ENCODE measurements around the gene FHDC1.

FHDC1 gene

DNA sequence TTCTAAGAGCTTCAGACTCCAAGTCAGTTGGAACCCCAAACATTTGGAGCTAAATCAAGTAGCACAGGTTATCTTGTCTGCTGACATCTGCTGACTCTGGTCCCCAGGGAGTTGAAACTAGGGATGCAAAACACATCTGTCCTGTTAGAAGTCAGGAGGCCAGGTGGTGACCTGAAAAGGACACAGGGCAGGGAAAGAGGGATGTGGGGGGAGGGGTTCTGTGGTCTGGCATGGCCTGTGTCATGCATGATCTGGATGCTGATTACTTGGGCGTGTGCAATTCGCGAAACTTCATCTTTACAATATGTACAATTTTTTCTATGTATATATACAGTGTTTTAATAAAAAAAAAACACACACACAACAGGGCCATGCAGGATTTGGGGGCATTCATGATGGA is 55.3 kb downstream of the FHDC1 start:
- ChIA-PET CTCF (no interaction called here), POLR2A (no interaction called here)
- DNase-seq (ENCODE audit: extremely low spot score): no peak
- TF ChIP-seq BHLHE40 (IDR thresholded peaks at IDR 0.05; ENCODE audit: borderline replicate concordance) (no peak), L3MBTL2 (conservative IDR thresholded peaks at IDR 0.05) (no peak), FOXK2 (IDR thresholded peaks at IDR 0.05) (no peak), FOXM1 (IDR thresholded peaks at IDR 0.05; ENCODE audit: borderline replicate concordance) (no peak), LEF1 (IDR thresholded peaks at IDR 0.05; ENCODE audit: borderline replicate concordance) (no peak)

DNA sequence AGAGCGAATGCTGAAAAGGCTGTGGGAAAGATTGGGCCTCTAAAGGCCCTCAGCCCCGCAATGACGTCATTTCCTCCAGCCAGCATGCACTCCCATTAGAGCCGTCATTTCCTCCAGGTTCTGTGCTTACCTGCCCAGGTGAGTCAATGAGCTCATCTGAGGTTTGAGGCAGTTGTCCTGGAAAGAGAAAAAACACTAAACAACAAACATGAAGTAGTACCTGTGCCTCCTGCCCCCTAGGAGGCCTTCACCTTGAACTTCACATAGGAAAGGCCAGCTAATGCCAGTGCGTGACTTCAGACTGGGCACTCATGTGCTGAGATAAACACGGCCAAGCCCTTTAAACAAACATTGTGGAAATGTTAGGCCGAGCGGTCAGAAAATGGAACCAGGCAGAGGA is 55.9 kb downstream of the FHDC1 start:
- CTCF ChIA-PET: no interaction called here
- no peak for DNase-seq (ENCODE audit: extremely low spot score)
- POLR2A ChIA-PET: no interaction called here
- no peak for TF ChIP-seq TARDBP (IDR thresholded peaks at IDR 0.05)
- no peak for TF ChIP-seq FOXM1 (IDR thresholded peaks at IDR 0.05; ENCODE audit: borderline replicate concordance)
- TF ChIP-seq HDGF (IDR thresholded peaks at IDR 0.05; ENCODE audit: borderline replicate concordance): no peak
- no peak for TF ChIP-seq SUZ12 (IDR thresholded peaks at IDR 0.05)
- no peak for TF ChIP-seq CTBP1 (IDR thresholded peaks at IDR 0.05; ENCODE audit: borderline replicate concordance)
- TF ChIP-seq ELF4 (IDR thresholded peaks at IDR 0.05): no peak
- TF ChIP-seq SP1 (IDR thresholded peaks at IDR 0.05): no peak
- no peak for TF ChIP-seq FOXK2 (IDR thresholded peaks at IDR 0.05)
- no peak for TF ChIP-seq ARNT (IDR thresholded peaks at IDR 0.05)
- TF ChIP-seq L3MBTL2 (conservative IDR thresholded peaks at IDR 0.05): no peak
- TF ChIP-seq, protein P1, sequence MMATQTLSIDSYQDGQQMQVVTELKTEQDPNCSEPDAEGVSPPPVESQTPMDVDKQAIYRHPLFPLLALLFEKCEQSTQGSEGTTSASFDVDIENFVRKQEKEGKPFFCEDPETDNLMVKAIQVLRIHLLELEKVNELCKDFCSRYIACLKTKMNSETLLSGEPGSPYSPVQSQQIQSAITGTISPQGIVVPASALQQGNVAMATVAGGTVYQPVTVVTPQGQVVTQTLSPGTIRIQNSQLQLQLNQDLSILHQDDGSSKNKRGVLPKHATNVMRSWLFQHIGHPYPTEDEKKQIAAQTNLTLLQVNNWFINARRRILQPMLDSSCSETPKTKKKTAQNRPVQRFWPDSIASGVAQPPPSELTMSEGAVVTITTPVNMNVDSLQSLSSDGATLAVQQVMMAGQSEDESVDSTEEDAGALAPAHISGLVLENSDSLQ (IDR thresholded peaks at IDR 0.05): no peak
- TF ChIP-seq NFRKB (IDR thresholded peaks at IDR 0.05): no peak
- TF ChIP-seq LEF1 (IDR thresholded peaks at IDR 0.05; ENCODE audit: borderline replicate concordance): no peak
- no peak for TF ChIP-seq FOXA1 (IDR thresholded peaks at IDR 0.05)
- TF ChIP-seq ZNF384 (IDR thresholded peaks at IDR 0.05): no peak

DNA sequence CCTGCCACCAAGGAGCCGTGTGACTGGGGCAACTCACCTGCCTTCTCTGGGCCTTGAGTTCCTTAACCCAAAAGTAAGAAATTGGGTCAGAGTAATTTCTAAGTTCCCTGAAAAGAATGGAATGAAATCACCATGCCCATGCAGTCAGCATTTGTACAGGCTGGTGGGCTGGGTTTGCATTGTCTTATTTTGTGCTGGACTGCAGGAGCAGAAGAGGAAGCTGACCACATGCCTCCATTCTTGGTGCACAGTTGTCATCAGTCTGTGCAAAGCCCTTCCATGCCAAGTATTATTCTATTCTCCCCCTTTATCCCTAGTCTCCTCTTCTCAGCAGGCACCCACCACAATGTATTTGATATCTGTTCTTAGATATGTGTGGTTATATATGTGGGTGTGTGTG is 56.3 kb downstream of the FHDC1 start:
- CTCF ChIA-PET: no interaction called here
- TF ChIP-seq ELF4 (IDR thresholded peaks at IDR 0.05) (no peak), SP1 (IDR thresholded peaks at IDR 0.05) (no peak), LEF1 (IDR thresholded peaks at IDR 0.05; ENCODE audit: borderline replicate concordance) (no peak), NFRKB (IDR thresholded peaks at IDR 0.05) (no peak), FOXM1 (IDR thresholded peaks at IDR 0.05; ENCODE audit: borderline replicate concordance) (no peak), BHLHE40 (IDR thresholded peaks at IDR 0.05; ENCODE audit: borderline replicate concordance) (no peak), SUZ12 (IDR thresholded peaks at IDR 0.05) (no peak), FOXA1 (IDR thresholded peaks at IDR 0.05) (no peak)
- POLR2A ChIA-PET: no interaction called here
- DNase-seq (ENCODE audit: extremely low spot score): no peak

DNA sequence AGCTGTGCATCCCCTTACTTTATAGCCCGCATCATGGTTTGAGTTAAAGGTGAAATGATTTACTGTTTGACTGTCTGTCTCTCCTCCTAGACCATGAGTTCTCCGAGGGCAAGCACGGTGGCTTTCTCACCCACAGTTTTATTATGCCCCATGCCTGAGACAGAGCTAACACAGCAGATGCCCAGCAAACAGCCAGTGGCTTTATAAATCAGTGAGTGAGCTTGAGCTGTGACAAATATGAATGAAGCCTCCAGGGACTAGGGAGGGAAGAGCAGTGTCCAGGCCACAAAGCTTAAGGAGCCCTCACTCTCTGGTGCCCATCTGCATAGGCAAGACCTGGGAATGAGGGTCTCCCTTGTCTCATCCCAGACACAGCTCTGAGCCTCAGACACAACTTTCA is 57.9 kb downstream of the FHDC1 start:
- POLR2A ChIA-PET: no interaction called here

DNA sequence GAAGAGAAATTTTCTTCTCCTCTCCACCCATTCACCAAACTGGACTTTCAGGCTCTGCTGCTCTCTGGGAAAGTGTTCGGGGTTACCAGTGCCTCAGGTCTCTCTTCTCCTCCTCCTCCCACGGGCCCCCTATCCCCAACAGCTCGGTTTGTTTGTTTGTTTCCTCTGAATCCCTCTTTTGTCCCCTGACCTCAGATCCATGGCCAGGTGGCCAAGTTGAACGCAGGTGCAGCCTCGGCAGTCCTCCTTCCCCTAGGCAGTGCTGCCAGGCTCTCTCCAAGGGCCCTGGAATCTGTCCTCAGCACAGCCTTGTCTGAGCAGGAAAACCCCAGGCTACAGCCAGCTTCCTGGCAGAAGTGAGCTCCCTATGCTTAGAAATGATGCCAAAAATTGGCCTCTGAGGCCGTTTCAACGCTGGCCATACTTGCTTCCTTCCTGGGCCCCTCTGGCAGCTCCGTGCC is 60.0 kb downstream of the FHDC1 start:
- no peak for DNase-seq (ENCODE audit: extremely low spot score)
- CTCF ChIA-PET: interaction anchor here (1.3 kb wide), 1 partner anchor 10 kb away, joined by 3 read pairs; no protein-coding TSS in a partner anchor
- POLR2A ChIA-PET: no interaction called here
- TF ChIP-seq ELF4 (IDR thresholded peaks at IDR 0.05): no peak
- no peak for TF ChIP-seq FOXK2 (IDR thresholded peaks at IDR 0.05)
- no peak for TF ChIP-seq FOXM1 (IDR thresholded peaks at IDR 0.05; ENCODE audit: borderline replicate concordance)
- no peak for TF ChIP-seq CTBP1 (IDR thresholded peaks at IDR 0.05; ENCODE audit: borderline replicate concordance)
- TF ChIP-seq LEF1 (IDR thresholded peaks at IDR 0.05; ENCODE audit: borderline replicate concordance): no peak
- TF ChIP-seq TARDBP (IDR thresholded peaks at IDR 0.05): no peak
- no peak for TF ChIP-seq L3MBTL2 (conservative IDR thresholded peaks at IDR 0.05)
- TF ChIP-seq FOXA1 (IDR thresholded peaks at IDR 0.05): no peak
- TF ChIP-seq, protein P1 (IDR thresholded peaks at IDR 0.05): no peak
- TF ChIP-seq BHLHE40 (IDR thresholded peaks at IDR 0.05; ENCODE audit: borderline replicate concordance): no peak
- no peak for TF ChIP-seq NFRKB (IDR thresholded peaks at IDR 0.05)

More for the DNA sequence above, 57.9 kb downstream of the FHDC1 start:
- CTCF ChIA-PET: interaction anchor here (0.6 kb wide), 2 partner anchors 10 to 720 kb away, joined by 3 to 4 read pairs; no protein-coding TSS in a partner anchor
- no peak for DNase-seq (ENCODE audit: extremely low spot score)
- TF ChIP-seq SUZ12 (IDR thresholded peaks at IDR 0.05) (no peak), ARNT (IDR thresholded peaks at IDR 0.05) (no peak), TARDBP (IDR thresholded peaks at IDR 0.05) (no peak), LEF1 (IDR thresholded peaks at IDR 0.05; ENCODE audit: borderline replicate concordance) (no peak), CTBP1 (IDR thresholded peaks at IDR 0.05; ENCODE audit: borderline replicate concordance) (no peak), HDGF (IDR thresholded peaks at IDR 0.05; ENCODE audit: borderline replicate concordance) (no peak), SP1 (IDR thresholded peaks at IDR 0.05) (no peak), FOXK2 (IDR thresholded peaks at IDR 0.05) (no peak), FOXM1 (IDR thresholded peaks at IDR 0.05; ENCODE audit: borderline replicate concordance) (no peak), BHLHE40 (IDR thresholded peaks at IDR 0.05; ENCODE audit: borderline replicate concordance) (no peak), FOXA1 (IDR thresholded peaks at IDR 0.05) (no peak), NFRKB (IDR thresholded peaks at IDR 0.05) (no peak), ZNF384 (IDR thresholded peaks at IDR 0.05) (no peak)
- TF ChIP-seq, protein P1 (IDR thresholded peaks at IDR 0.05): no peak

DNA sequence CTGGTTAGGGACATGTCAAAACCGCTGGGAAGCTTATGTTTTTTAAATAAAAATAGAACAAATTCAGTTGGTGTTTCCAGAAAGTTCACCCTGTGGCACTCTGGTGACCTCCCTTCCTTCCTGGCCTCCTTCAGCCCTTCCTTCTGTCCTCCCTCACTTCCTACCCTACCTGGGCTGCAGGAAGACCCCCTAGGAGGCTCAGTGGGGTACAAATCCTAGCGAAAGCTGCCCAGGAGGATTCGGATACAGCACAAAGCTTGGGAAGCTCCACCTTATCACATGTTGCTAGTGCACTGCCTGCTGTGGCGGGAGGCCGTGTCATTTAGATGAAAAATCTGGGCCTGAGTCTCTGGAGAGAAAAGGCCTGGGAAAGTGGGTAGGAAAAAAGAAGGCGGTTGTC is 60.5 kb downstream of the FHDC1 start:
- no peak for TF ChIP-seq BHLHE40 (IDR thresholded peaks at IDR 0.05; ENCODE audit: borderline replicate concordance)
- no peak for TF ChIP-seq ELF4 (IDR thresholded peaks at IDR 0.05)
- no peak for TF ChIP-seq NFRKB (IDR thresholded peaks at IDR 0.05)
- TF ChIP-seq, protein P1 (IDR thresholded peaks at IDR 0.05): no peak
- no peak for TF ChIP-seq ARNT (IDR thresholded peaks at IDR 0.05)
- no peak for TF ChIP-seq L3MBTL2 (conservative IDR thresholded peaks at IDR 0.05)
- no peak for TF ChIP-seq TARDBP (IDR thresholded peaks at IDR 0.05)
- no peak for TF ChIP-seq SP1 (IDR thresholded peaks at IDR 0.05)
- ChIA-PET CTCF (no interaction called here), POLR2A (no interaction called here)
- no peak for DNase-seq (ENCODE audit: extremely low spot score)

All from HEK293T (cell line).